Osteocyte (in vitro differentiated cells): ENCODE results near the gene RPS15. TPM values are rescaled to one million over a fixed set of nuclear protein-coding genes. Genes with fewer than 3 reads are reported as not detected.

Experiments used
- DNase-seq: peaks from one replicate; pipeline ENCODE4 v3.0.0; 2021; ENCODE audit warnings: mixed read lengths; ENCODE audit not compliant: unreplicated experiment; ENCODE audit errors: extremely low spot score
- H3K27ac Mint-ChIP-seq: one replicate; pipeline ENCODE4 v1.8.0; 2021; ENCODE audit warnings: mild to moderate bottlenecking, mixed read lengths; ENCODE audit not compliant: unreplicated experiment
- H3K27me3 Mint-ChIP-seq: one replicate; pipeline ENCODE4 v1.8.0; 2021; ENCODE audit warnings: mixed read lengths; ENCODE audit not compliant: unreplicated experiment
- H3K36me3 Mint-ChIP-seq: one replicate; pipeline ENCODE4 v1.8.0; 2021; ENCODE audit warnings: mixed read lengths; ENCODE audit not compliant: unreplicated experiment
- H3K4me1 Mint-ChIP-seq: one replicate; pipeline ENCODE4 v1.8.0; 2021; ENCODE audit warnings: mixed read lengths; ENCODE audit not compliant: unreplicated experiment
- H3K4me3 Mint-ChIP-seq: one replicate; pipeline ENCODE4 v1.8.0; 2021; ENCODE audit warnings: mild to moderate bottlenecking, moderate library complexity, mixed read lengths; ENCODE audit not compliant: unreplicated experiment
- H3K9me3 Mint-ChIP-seq: one replicate; pipeline ENCODE4 v1.8.0; 2021; ENCODE audit warnings: mixed read lengths; ENCODE audit not compliant: unreplicated experiment
- CTCF ChIP-seq: fragments of 200-600 bp; sonication (generic); IDR thresholded peaks from 2 replicates; pipeline ENCODE4 v1.5.0; 2021; ENCODE audit warnings: antibody characterized with exemption, mild to moderate bottlenecking, moderate library complexity
- total RNA-seq: library from RNA; stranded (reverse); gene quantifications from 2 replicates; pipeline ENCODE4 v1.2.1, GENCODE V29; 2021

RPS15 gene
- total RNA-seq, 1 donor from 2014 or later: 932 TPM

GRCh38 chr19:1483131-1483978, 45.2 kb downstream of the RPS15 start:
- H3K27ac Mint-ChIP-seq: no peak overlapping the region
- DNase-seq: no peak
- H3K9me3 Mint-ChIP-seq: no peaks in the 10 kb centered on the region
- no peak for TF ChIP-seq CTCF
- H3K27me3 Mint-ChIP-seq: no peaks in the 10 kb centered on the region
- no peaks in the 10 kb centered on the region for H3K36me3 Mint-ChIP-seq
- no peak overlapping the region for H3K4me3 Mint-ChIP-seq
- peaks cover 5% of the 10 kb centered on the region for H3K4me1 Mint-ChIP-seq

GRCh38 chr19:1483979-1484428, 45.8 kb downstream of the RPS15 start:
- no peak for DNase-seq
- TF ChIP-seq CTCF: no peak
- Mint-ChIP-seq H3K9me3 (no peaks in the 10 kb centered on the region), H3K4me1 (peaks cover 3% of the 10 kb centered on the region), H3K27ac (no peak overlapping the region), H3K27me3 (no peaks in the 10 kb centered on the region), H3K4me3 (no peak overlapping the region), H3K36me3 (no peaks in the 10 kb centered on the region)

- DNase-seq: peak; percentile 84
- Mint-ChIP-seq H3K4me1 (peaks cover 9% of the 10 kb centered on the region), H3K36me3 (no peaks in the 10 kb centered on the region), H3K27ac (no peak overlapping the region), H3K27me3 (peaks cover 2% of the 10 kb centered on the region), H3K4me3 (no peak overlapping the region), H3K9me3 (no peaks in the 10 kb centered on the region)
- no peak for TF ChIP-seq CTCF
These were observed 48.8 kb downstream of the RPS15 start for GRCh38 chr19:1486720-1487575.

GRCh38 chr19:1487576-1488281, 49.5 kb downstream of the RPS15 start:
- Mint-ChIP-seq H3K4me1 (peaks cover 10% of the 10 kb centered on the region), H3K36me3 (no peaks in the 10 kb centered on the region), H3K4me3 (no peak overlapping the region), H3K9me3 (no peaks in the 10 kb centered on the region), H3K27me3 (peaks cover 6% of the 10 kb centered on the region), H3K27ac (no peak overlapping the region)
- no peak for TF ChIP-seq CTCF
- peak; percentile 83 for DNase-seq
